C1 segment of cervical spinal cord (tissue), 14 donors: Measurements from ENCODE around the gene FAM131B.
"Not testable (repeated sequence)": the region's sequence is repeated elsewhere in the genome, so short reads cannot be mapped to it uniquely, and the experiment has no call there.

Source experiments
- DNase-seq, 14 donors: peaks; one replicate each; lab custom pipeline; 2025; lab: John Stamatoyannopoulos, UW

FAM131B gene

GRCh38 chr7:143362131-143363015 lies at the start of gene FAM131B:
TSS of gene FAM131B (minus strand) at chr7:143362713. CDS start at chr7:143362603, 110 bp downstream.
- peak in 7 of 14 donors; percentile 43 to 71 (median 59) for DNase-seq

- DNase-seq: no peak
These were observed 49.6 kb upstream of the FAM131B start for GRCh38 chr7:143411976-143412708.

GRCh38 chr7:143410521-143411004 lies 48.0 kb upstream of the FAM131B start:
- no peak for DNase-seq

GRCh38 chr7:143408686-143409561 lies 46.4 kb upstream of the FAM131B start, which contains the start of gene EPHA1:
TSS of gene EPHA1 (minus strand) at chr7:143408856. CDS start at chr7:143408805, 51 bp downstream.
- peak in 1 of 14 donors; percentile 22 for DNase-seq

GRCh38 chr7:143408252-143408685 lies 45.8 kb upstream of the FAM131B start:
- DNase-seq: no peak

- DNase-seq: no peak
These were observed 45.1 kb upstream of the FAM131B start for GRCh38 chr7:143407287-143408251.

GRCh38 chr7:143406002-143406357 lies 43.5 kb upstream of the FAM131B start:
- no peak for DNase-seq

- no peak for DNase-seq
These were observed 42.9 kb upstream of the FAM131B start for GRCh38 chr7:143405173-143406001.

GRCh38 chr7:143402233-143402632 lies 39.7 kb upstream of the FAM131B start:
- DNase-seq: not testable (repeated sequence)

GRCh38 chr7:143401265-143401664 lies 38.8 kb upstream of the FAM131B start:
- no peak for DNase-seq

GRCh38 chr7:143399642-143400041 lies 37.1 kb upstream of the FAM131B start:
- no peak for DNase-seq

- DNase-seq: no peak
These were observed 36.6 kb upstream of the FAM131B start for GRCh38 chr7:143399151-143399550.

- no peak for DNase-seq
These were observed 36.1 kb upstream of the FAM131B start for GRCh38 chr7:143398616-143399015.

GRCh38 chr7:143397710-143398530 lies 35.4 kb upstream of the FAM131B start:
- no peak for DNase-seq

- DNase-seq: no peak
These were observed 34.4 kb upstream of the FAM131B start for GRCh38 chr7:143396625-143397556.

- no peak for DNase-seq
These were observed 33.7 kb upstream of the FAM131B start for GRCh38 chr7:143396182-143396581.
